Stimulated activated CD8-positive, alpha-beta memory T cell treated with anti-CD3 and anti-CD28 coated beads, Interleukin-4, amount 100 ng/mL, for 48 hours (primary cell): Measurements from ENCODE around the gene TNRC18.
"Not testable (repeated sequence)": the region's sequence is repeated elsewhere in the genome, so short reads cannot be mapped to it uniquely, and the experiment has no call there.

Source experiments
- DNase-seq: peaks from one replicate; pipeline ENCODE4 v3.0.0-alpha.2; 2020

Gene TNRC18

GRCh38 chr7:5423306-5423975 lies at the start of gene TNRC18:
TNRC18 (minus strand) TSS chr7:5423834; CDS start chr7:5421246, 2,588 bp downstream.
- DNase-seq, result peak; percentile 41

- DNase-seq, result no peak
Observed at GRCh38 chr7:5472432-5473315, 49.0 kb upstream of the TNRC18 start.

- not testable (repeated sequence) for DNase-seq
Observed at GRCh38 chr7:5471623-5472022, 48.0 kb upstream of the TNRC18 start.

- DNase-seq, result no peak
Observed at GRCh38 chr7:5470816-5471215, 47.2 kb upstream of the TNRC18 start.

- no peak for DNase-seq
Observed at GRCh38 chr7:5470167-5470532, 46.5 kb upstream of the TNRC18 start.

GRCh38 chr7:5469375-5470166 lies 45.9 kb upstream of the TNRC18 start:
- DNase-seq, result no peak

- no peak for DNase-seq
Observed at GRCh38 chr7:5467645-5468044, 44.0 kb upstream of the TNRC18 start.

- no peak for DNase-seq
Observed at GRCh38 chr7:5466551-5466950, 42.9 kb upstream of the TNRC18 start.

- DNase-seq, result no peak
Observed at GRCh38 chr7:5463031-5463430, 39.4 kb upstream of the TNRC18 start.

GRCh38 chr7:5462216-5462615 lies 38.6 kb upstream of the TNRC18 start:
- no peak for DNase-seq

GRCh38 chr7:5458921-5459480 lies 35.4 kb upstream of the TNRC18 start:
- no peak for DNase-seq

GRCh38 chr7:5457245-5457735 lies 33.7 kb upstream of the TNRC18 start:
- no peak for DNase-seq

GRCh38 chr7:5456409-5456808 lies 32.8 kb upstream of the TNRC18 start:
- DNase-seq, result no peak

GRCh38 chr7:5455581-5456219 lies 32.1 kb upstream of the TNRC18 start:
- DNase-seq, result no peak

GRCh38 chr7:5455175-5455574 lies 31.5 kb upstream of the TNRC18 start:
- DNase-seq, result no peak

- no peak for DNase-seq
Observed at GRCh38 chr7:5454485-5454884, 30.9 kb upstream of the TNRC18 start.

GRCh38 chr7:5453566-5454075 lies 30.0 kb upstream of the TNRC18 start:
- no peak for DNase-seq

- no peak for DNase-seq
Observed at GRCh38 chr7:5452937-5453540, 29.4 kb upstream of the TNRC18 start.

GRCh38 chr7:5452470-5452899 lies 28.9 kb upstream of the TNRC18 start:
- no peak for DNase-seq

- no peak for DNase-seq
Observed at GRCh38 chr7:5451391-5451790, 27.8 kb upstream of the TNRC18 start.

- DNase-seq, result peak; percentile 50
Observed at GRCh38 chr7:5450549-5451327, 27.1 kb upstream of the TNRC18 start.
